Hindlimb muscle (tissue), 1 donor: Measurements from ENCODE around the gene WDR26. TPM values are rescaled to one million over a fixed set of nuclear protein-coding genes. Genes with fewer than 3 reads are reported as not detected.
"Not testable (repeated sequence)": the region's sequence is repeated elsewhere in the genome, so short reads cannot be mapped to it uniquely, and the experiment has no call there.

Experiments used
- DNase-seq: peaks from one replicate; pipeline ENCODE4 v3.0.0-alpha.2; 2013
- polyA plus RNA-seq: library from polyadenylated mRNA; unstranded; fragments of 120-200 nt; gene quantifications from one replicate; pipeline ENCODE4 v1.2.1, GENCODE V29; 2013; ENCODE audit not compliant: insufficient read length

WDR26 gene
- polyA plus RNA-seq, 1 donor = 69.2 TPM

DNA sequence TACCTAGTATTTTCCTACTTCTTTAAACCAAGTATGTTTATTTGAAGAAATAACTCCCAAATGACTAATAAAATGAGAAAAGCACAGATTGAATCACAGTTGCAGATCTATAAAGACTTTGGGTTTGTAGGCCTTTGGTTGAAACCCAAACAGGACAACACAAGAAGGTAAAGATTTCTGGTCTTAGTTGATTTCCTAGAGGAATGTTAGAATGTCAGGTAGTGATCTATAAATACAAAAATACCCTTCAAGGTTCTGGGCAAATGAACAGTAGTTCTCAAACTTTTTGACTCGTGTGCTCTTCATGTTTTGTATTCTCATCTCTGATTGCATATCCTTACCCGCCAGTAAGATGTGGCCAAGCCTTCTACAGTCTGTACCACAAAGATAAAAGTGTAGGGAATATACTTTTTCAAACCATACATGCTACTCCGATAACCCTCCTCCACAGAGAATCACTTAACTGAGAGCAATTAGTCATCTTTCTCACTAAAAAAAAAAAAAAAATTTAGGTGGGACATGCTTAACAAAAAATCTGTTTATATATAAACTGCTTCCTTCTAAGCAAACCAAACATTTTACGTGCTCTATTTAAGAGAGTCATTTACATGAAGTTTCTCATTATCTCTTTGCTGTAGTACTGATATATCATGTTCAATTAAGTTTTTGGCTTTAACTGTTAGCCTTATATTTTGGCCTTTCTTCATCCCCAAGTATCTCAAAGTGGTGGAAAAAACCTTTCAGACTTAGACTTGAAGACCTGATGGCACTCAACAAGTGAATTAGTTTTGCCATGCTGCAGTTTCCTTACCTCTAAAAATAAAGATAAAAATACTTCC is 42.0 kb downstream of the WDR26 start:
- DNase-seq = no peak

DNA sequence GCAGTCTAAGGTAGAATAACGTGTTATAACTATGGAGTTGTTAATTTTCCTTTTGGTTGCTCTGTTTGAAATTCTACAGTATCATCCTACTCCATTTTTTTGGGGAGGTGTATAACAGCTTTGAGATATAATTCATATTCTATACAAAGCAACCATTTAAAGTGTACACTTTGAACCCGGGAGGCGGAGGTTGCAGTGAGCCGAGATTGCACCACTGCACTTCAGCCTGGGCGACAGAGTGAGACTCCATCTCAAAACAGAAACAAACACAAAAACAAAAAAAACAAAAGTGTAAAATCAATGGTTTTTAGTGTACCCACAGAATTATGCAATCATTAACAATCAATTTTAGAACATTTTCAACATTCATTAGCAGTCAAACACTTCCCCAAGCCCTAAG is 44.1 kb downstream of the WDR26 start:
- no peak for DNase-seq

- DNase-seq = no peak
Measured at GRCh38 chr1:224387943-224388342, 46.7 kb downstream of the WDR26 start.

DNA sequence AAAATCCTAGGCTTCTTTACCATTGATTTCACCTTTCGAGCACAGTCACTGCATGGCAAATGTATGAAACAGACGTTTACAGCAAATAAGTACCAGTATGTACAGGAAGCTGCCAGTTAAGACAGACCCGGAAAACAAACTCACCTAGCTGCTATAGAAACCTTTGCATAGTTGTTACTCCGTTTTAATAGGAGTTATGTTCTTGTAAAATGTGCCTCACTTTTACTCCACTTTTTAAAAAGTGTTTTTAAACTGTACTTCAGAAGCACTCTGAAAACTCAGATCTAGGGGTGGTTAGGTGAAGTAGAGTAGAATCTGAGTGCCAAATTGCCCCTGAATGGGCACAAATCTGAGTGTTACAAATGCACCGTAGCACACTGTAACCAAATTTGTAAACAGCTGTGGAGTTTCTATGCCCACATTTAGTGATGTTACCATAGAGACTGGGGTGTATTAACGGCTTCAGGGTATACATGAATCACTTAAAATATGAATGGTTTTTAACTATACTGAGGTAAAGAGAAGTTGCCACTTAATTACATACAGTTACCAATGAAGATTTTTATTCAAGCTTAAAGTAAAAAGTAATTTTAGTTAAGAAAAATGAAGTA is 47.2 kb downstream of the WDR26 start:
- DNase-seq = peak; percentile 8

- no peak for DNase-seq
Measured at GRCh38 chr1:224383218-224383617, 51.4 kb downstream of the WDR26 start.

GRCh38 chr1:224381880-224382548 is 52.6 kb downstream of the WDR26 start:
- DNase-seq = no peak

DNA sequence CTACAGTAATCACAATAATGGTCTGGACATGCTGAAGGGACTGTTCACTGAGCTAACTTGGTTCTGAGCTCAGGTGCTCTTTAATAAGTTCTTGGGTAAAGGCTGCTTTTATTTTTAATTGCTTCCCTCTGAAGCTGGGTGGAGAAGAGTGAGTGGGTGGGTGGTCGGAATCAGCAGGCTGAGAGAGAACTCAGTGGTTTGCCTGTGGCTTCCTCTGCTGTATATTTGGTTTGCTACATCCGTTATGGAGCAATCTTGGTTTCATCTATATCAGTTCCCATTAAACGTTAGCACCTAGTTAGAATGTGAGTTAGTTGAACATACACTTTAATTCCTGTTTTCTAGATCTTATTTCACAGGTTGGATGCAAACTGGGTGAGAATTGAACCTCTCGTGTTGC is 54.6 kb downstream of the WDR26 start:
- DNase-seq = no peak

GRCh38 chr1:224378855-224379631 is 55.6 kb downstream of the WDR26 start:
- no peak for DNase-seq

DNA sequence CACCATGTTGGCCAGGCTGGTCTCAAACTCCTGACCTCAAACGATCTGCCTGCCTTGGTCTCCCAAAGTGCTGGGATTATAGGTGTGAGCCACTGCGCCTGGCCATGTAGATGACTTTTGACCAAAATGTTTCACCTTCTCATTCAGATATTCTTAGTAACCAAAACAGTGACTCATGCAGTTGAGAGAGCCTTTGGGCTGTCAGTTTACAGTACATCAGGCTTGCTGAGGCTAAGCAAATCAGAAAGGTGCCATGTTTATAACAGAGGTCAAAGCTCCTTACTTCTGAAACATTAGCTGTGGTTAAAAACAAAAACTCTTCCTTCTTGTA is 57.0 kb downstream of the WDR26 start:
- DNase-seq = no peak

DNA sequence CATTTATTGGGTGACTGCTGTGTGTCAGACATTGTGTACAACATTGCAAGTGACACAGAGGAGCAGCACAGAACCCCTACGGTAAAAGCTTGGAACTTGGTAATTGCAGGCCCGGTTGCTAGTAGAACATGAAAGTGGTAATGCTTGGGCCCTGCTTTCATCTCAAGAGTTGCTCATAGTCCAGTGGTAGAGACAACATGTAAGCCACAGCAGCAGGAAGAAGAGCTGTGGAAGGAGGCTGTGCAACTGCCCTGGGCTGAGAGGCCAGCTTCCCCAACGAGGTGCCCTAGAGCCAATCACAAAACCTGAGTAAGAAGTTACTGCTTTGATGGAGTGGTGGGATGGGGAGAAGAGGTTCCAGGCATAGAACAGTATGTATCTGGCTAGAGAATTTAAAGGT is 59.5 kb downstream of the WDR26 start:
- no peak for DNase-seq

DNA sequence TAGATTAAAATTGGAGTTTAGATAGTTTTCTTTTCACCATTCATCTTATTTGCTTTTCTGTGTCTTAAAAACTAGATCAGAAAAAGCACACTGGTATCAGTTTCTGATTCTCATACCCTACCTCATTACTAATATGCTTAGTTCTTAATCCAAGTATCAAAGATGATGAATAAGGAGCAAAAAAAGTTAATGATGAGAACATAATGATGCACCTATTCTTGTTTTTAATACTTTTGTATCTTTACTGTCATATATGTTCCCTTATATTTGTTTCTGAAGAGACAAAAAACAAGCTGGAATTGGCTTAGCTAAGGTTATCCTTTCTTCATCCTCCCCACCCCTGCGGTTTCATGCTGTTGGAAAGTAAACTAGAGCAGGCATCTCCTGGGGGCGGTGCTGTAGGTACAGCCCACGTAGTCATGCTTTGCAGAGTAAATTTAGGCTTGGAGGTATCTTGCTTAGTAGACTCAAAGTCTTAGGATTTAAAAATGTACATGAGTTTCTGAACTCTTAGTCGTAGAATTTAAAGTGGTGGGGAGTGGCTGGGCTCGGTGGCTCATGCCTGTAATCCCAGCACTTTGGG is 61.5 kb downstream of the WDR26 start:
- no peak for DNase-seq

GRCh38 chr1:224368409-224368808 is 66.2 kb downstream of the WDR26 start:
- no peak for DNase-seq

DNA sequence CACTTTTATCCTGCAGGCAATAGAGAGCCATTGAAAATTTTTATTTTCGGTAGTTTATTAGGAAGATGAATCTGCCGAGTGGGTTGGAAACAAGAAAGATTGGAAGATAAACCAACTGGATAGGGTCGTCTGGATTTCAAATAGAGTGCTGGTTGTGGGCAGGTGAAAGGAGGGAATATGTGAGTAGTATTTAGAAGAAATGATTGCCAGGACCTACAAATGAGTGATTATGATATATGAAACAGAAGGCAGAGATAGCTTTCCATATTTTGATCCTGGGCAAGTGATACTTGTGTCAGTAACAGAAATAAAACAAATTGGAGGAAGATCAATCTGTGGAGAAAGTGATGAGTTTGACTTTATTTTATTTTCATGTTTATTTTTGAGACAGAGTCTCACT is 75.4 kb downstream of the WDR26 start:
- DNase-seq = no peak

DNA sequence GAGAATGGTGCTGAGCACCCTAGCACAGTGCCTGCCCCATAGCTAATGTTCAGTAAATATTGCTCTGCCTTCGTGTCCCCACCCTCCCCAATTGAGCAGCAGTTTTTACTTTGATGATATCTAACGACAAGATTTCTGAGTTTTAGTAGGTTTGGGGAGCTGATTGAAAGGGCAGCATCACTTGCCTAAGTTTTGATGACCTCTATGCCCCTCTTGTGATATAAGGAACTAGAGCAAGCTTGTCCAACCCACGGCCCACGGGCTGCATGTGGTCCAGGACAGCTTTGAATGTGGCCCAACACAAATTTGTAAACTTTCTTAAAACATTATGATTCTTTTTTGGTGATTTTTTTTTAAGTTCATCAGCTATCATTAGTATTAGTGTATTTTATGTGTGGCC is 76.4 kb downstream of the WDR26 start:
- no peak for DNase-seq

- DNase-seq = no peak
Measured at GRCh38 chr1:224357626-224358124, 76.9 kb downstream of the WDR26 start.

DNA sequence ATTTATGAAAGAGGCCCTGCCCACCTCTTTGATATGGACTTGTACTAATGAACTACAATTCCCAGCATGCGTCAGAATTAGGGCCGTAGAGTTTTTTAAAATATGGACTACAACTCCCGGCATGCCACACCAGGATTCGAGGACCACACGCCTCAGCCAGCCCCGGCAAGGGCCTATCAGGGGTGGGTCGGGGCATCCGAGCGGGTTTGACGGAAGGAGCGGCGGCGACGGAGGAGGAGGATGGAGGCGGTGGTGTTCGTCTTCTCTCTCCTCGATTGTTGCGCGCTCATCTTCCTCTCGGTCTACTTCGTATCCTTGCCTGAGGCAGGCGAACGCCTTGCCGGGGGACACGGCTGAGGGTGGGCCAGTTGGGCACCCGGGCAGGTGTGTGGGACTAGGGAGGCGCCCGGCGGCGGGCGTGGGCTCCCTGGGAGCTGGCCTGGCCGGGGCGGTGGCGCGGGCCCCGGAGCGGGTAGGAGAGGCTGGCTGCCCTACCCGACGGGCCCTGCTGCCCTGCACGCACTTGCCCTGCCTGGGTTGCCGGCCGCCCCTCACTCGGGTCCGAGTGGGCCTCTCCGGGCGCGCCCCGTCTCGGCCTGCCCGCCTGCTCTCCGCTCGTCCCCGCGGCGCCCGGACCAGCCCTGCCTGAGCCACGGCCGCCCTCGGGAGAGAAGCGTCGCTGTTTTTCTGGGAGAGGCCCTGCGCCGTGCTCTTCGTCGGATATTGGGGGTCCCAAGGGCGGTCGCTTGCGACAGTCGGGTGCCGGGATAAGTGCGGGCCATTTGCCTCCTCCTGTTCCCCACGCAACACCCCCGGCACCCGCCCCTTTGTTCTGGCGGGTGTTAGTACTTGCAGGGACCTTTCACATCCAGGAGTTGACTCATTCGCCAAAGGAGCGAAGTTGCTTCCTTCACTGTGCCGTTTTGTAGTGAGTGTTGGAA is 77.6 kb downstream of the WDR26 start, which contains the start of gene CNIH4:
Gene CNIH4, plus strand, starts transcription at position 195 of the 941 bp plus-strand sequence. Its CDS starts 46 bp downstream, at position 241.
- peak; percentile 93 for DNase-seq

DNA sequence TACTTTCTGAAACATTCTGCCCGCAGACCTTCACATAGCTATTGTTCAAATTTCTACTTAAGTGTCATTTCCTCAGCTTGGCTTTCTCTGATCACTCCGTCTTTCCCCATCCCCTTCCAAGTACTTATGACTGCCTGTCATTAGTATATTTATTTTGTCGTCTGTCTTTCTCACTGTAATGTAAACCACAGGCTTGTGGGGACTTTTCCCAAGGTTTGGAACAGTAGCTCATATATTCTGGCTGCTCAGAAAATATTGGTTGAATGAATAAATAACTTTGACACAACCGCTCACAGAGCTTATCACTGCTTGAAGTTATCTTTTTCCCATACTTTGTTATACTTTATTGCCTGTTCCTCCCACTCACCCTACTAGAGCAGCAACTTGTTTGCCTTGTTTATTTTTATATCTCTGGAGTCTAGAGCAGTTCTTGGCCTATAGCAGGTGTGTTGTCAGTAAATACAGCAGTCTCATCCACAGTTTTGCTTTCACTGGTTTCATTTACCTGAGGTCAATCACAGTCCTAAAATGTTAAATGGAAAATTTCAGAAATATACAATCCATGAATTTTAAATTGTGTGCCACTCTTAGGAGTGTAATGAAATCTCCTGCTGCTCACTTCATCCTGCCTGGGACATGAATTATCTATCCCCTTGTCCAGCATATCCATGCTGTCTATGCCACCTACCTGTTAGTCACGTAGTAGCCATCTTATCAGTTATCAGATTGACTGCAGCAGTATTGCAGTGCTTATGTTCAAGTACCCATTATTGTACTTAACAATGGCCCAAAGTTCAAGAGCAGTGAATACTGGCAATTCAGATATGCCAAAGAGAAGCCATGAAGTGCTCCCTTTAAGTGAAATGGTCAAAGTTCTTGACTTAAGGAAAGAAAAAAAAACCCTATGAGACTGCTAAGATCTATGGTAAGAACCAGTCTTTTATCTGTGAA is 80.3 kb downstream of the WDR26 start:
- no peak for DNase-seq

GRCh38 chr1:224352436-224353085 is 82.0 kb downstream of the WDR26 start:
- DNase-seq = not testable (repeated sequence)

DNA sequence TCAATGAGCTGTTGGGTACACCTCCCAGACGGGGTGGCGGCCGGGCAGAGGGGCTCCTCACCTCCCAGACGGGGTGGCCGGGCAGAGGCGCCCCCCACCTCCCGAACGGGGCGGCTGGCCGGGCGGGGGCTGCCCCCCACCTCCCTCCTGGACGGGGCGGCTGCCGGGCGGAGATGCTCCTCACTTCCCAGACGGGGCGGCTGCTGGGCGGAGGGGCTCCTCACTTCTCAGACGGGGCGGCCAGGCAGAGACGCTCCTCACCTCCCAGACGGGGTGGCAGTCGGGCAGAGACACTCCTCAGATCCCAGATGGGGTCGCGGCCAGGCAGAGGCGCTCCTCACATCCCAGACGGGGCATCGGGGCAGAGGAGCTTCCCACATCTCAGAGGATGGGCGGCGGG is 84.9 kb downstream of the WDR26 start:
- DNase-seq = not testable (repeated sequence)
